ENCODE data around the gene TRABD2B. TPM values are rescaled to one million over a fixed set of nuclear protein-coding genes. Genes with fewer than 3 reads are reported as not detected.
A peak's percentile ranks its signal among the peaks of the same experiment; 100 is the strongest.

TRABD2B gene
- total and polyA plus RNA-seq, 2 experiments from 2014 or later: 1.6 to 2.0 TPM

DNA sequence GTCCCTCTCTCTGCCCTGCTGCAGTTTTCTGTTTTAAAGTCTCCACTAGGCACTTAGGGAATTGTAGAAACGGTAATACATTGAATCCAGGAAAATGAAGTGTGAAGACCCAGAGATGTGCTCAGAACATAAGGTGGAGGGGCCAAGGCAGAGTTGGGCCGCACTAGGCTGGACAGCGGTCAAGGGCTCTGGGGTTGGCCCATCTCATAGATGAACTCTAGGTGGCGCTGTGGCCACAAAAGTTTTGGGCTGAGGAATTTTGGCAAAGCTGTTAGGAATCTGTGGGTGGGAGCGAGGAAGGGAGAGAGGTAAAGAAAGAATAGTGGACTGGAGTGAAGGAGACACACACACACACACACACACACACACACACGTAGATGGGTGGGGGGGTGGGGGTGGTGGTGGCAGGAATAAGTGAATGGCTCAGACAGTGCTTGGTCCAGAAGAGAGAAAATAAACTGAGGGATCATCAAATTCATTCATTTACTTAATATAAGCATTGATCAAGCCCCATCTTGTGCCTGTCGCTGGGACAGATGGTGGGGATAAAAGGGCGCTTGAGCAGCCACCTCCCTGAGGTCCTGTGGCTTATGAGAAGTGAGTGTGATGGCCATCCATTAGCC is 258.5 kb downstream of the TRABD2B start:
- Histone ChIP-seq H3K36me3 (ENCODE audit: insufficient read depth) (no peaks in the 10 kb centered on the region), H3F3A (replicated peaks; ENCODE audit: low read depth) (no peaks in the 10 kb centered on the region), H3K27ac (ENCODE audit: low read depth) (no peak overlapping the region), H3K4me2 (no peak overlapping the region), H3K79me2 (replicated peaks; ENCODE audit: insufficient read depth) (no peaks in the 10 kb centered on the region), H3K4me1 (ENCODE audit: insufficient read depth) (no peaks in the 10 kb centered on the region), H2AFZ (no peak overlapping the region), H3K4me3 (no peak overlapping the region), H3K27me3 (ENCODE audit: insufficient read depth) (no peaks in the 10 kb centered on the region; the same call in 1 of the 2 replicates), H4K20me1 (replicated peaks; ENCODE audit: insufficient read depth) (no peaks in the 10 kb centered on the region; the same call in 1 of the 2 replicates), H3K9me2 (ENCODE audit: insufficient read depth) (peaks cover 4% of the 10 kb centered on the region; the same call in 1 of the 2 replicates)
- peak; percentile 98 for ATAC-seq
- Mint-ChIP-seq H3K4me1 (no peaks in the 10 kb centered on the region), H3K27ac (no peak overlapping the region), H3K4me3 (no peak overlapping the region), H3K36me3 (ENCODE audit: low read depth) (no peaks in the 10 kb centered on the region), H3K27me3 (ENCODE audit: insufficient read depth, low read depth, poor library complexity) (peaks cover 3% of the 10 kb centered on the region), H3K9me3 (peaks cover 8% of the 10 kb centered on the region; the same call in 2 of the 3 replicates)
- TF ChIP-seq, protein P1, sequence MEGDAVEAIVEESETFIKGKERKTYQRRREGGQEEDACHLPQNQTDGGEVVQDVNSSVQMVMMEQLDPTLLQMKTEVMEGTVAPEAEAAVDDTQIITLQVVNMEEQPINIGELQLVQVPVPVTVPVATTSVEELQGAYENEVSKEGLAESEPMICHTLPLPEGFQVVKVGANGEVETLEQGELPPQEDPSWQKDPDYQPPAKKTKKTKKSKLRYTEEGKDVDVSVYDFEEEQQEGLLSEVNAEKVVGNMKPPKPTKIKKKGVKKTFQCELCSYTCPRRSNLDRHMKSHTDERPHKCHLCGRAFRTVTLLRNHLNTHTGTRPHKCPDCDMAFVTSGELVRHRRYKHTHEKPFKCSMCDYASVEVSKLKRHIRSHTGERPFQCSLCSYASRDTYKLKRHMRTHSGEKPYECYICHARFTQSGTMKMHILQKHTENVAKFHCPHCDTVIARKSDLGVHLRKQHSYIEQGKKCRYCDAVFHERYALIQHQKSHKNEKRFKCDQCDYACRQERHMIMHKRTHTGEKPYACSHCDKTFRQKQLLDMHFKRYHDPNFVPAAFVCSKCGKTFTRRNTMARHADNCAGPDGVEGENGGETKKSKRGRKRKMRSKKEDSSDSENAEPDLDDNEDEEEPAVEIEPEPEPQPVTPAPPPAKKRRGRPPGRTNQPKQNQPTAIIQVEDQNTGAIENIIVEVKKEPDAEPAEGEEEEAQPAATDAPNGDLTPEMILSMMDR (conservative IDR thresholded peaks at IDR 0.05; ENCODE audit: low read depth in 2 of 2): peak; percentile 83 to 92
- TF ChIP-seq NANOG (IDR thresholded peaks at IDR 0.05; ENCODE audit: borderline replicate concordance) (no peak), ZNF331 (CRISPR knock-in tag; IDR thresholded peaks at IDR 0.05; ENCODE audit: low read depth) (no peak), REST (IDR thresholded peaks at IDR 0.05; ENCODE audit: unreplicated experiment) (peak; percentile 58), POLR2AphosphoS5 (IDR thresholded peaks at IDR 0.05; ENCODE audit: low read depth) (no peak)
- peak; percentile 87 for DNase-seq (ENCODE audit: low spot score)

DNA sequence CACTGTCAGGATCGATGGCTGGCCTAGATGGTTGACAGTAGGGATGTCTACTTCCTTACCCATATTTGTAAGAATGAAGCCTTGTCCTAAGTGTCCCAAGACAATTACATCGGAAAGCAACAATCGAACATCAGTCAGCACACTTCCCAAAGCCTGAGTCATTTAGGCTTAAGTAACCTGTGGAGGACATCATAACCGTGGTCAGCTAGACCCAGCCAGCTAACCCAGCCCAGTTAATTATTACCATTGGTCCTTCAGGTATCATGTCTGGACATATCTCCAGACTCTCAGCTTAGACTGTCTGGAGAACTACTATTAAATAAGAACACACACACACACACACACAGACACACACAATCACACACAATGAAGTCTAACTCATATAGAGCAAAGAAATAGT is 264.7 kb downstream of the TRABD2B start:
- no peaks in the 10 kb centered on the region for H3K4me1 Mint-ChIP-seq
- H4K20me1 ChIP-seq (replicated peaks; ENCODE audit: insufficient read depth): no peaks in the 10 kb centered on the region; the same call in 1 of the 2 replicates
- DNase-seq (ENCODE audit: low spot score) (no peak), ATAC-seq (no peak)
- H3K9me3 Mint-ChIP-seq: no peaks in the 10 kb centered on the region
- no peaks in the 10 kb centered on the region for H3K27me3 ChIP-seq (ENCODE audit: insufficient read depth)
- no peaks in the 10 kb centered on the region for H3F3A ChIP-seq (replicated peaks; ENCODE audit: low read depth)
- no peak overlapping the region for H2AFZ ChIP-seq
- H3K27me3 Mint-ChIP-seq (ENCODE audit: insufficient read depth, low read depth, poor library complexity): no peaks in the 10 kb centered on the region
- H3K4me3 Mint-ChIP-seq: no peak overlapping the region
- no peak overlapping the region for H3K4me2 ChIP-seq
- H3K79me2 ChIP-seq (replicated peaks; ENCODE audit: insufficient read depth): no peaks in the 10 kb centered on the region
- H3K36me3 Mint-ChIP-seq (ENCODE audit: low read depth): no peaks in the 10 kb centered on the region
- no peaks in the 10 kb centered on the region for H3K4me1 ChIP-seq (ENCODE audit: insufficient read depth)
- H3K4me3 ChIP-seq: no peak overlapping the region
- no peak overlapping the region for H3K27ac Mint-ChIP-seq
- no peaks in the 10 kb centered on the region for H3K9me2 ChIP-seq (ENCODE audit: insufficient read depth)
- no peak overlapping the region for H3K27ac ChIP-seq (ENCODE audit: low read depth)
- no peaks in the 10 kb centered on the region for H3K36me3 ChIP-seq (ENCODE audit: insufficient read depth)
- TF ChIP-seq CREB1 (CRISPR knock-in tag; IDR thresholded peaks at IDR 0.05; ENCODE audit: low read depth): no peak
- TF ChIP-seq JUNB (IDR thresholded peaks at IDR 0.05; ENCODE audit: unreplicated experiment): no peak
- no peak for TF ChIP-seq ZNF462 (CRISPR knock-in tag; IDR thresholded peaks at IDR 0.05)
